ENCODE measurements around the gene ELFN1. TPM values are rescaled to one million over a fixed set of nuclear protein-coding genes. Genes with fewer than 3 reads are reported as not detected.
"Not testable (repeated sequence)": the region's sequence is repeated elsewhere in the genome, so short reads cannot be mapped to it uniquely, and the experiment has no call there.

ELFN1 gene
- total RNA-seq, 2 donors from 2014 or later: 0.06 to 0.19 TPM

- Mint-ChIP-seq H3K4me3 (no peak overlapping the region), H3K27ac (no peak overlapping the region), H3K9me3 (no peaks in the 10 kb centered on the region), H3K4me1 (no peaks in the 10 kb centered on the region), H3K27me3 (no peaks in the 10 kb centered on the region), H3K36me3 (ENCODE audit: low read depth) (no peaks in the 10 kb centered on the region)
- ATAC-seq (replicated peaks): no peak
These were observed 39.2 kb downstream of the ELFN1 start for GRCh38 chr7:1709281-1709680.

- Mint-ChIP-seq H3K27ac (no peak overlapping the region), H3K36me3 (ENCODE audit: low read depth) (no peaks in the 10 kb centered on the region), H3K27me3 (no peaks in the 10 kb centered on the region), H3K4me3 (no peak overlapping the region), H3K9me3 (no peaks in the 10 kb centered on the region), H3K4me1 (no peaks in the 10 kb centered on the region)
- no peak for ATAC-seq (replicated peaks)
These were observed 39.8 kb downstream of the ELFN1 start for GRCh38 chr7:1709900-1710299.

GRCh38 chr7:1710936-1711335 is 40.9 kb downstream of the ELFN1 start:
- Mint-ChIP-seq H3K27me3 (no peaks in the 10 kb centered on the region), H3K36me3 (ENCODE audit: low read depth) (no peaks in the 10 kb centered on the region), H3K27ac (no peak overlapping the region), H3K4me1 (no peaks in the 10 kb centered on the region), H3K9me3 (no peaks in the 10 kb centered on the region), H3K4me3 (no peak overlapping the region)
- ATAC-seq (replicated peaks): no peak

GRCh38 chr7:1712907-1713501 is 42.9 kb downstream of the ELFN1 start:
- no peaks in the 10 kb centered on the region for H3K4me1 Mint-ChIP-seq
- H3K27me3 Mint-ChIP-seq: peaks cover 3% of the 10 kb centered on the region
- no peaks in the 10 kb centered on the region for H3K36me3 Mint-ChIP-seq (ENCODE audit: low read depth)
- H3K27ac Mint-ChIP-seq: no peak overlapping the region
- H3K9me3 Mint-ChIP-seq: no peaks in the 10 kb centered on the region
- H3K4me3 Mint-ChIP-seq: no peak overlapping the region
- no peak for ATAC-seq (replicated peaks)

GRCh38 chr7:1713502-1714484 is 43.7 kb downstream of the ELFN1 start:
- ATAC-seq (replicated peaks): no peak
- Mint-ChIP-seq H3K4me1 (no peaks in the 10 kb centered on the region), H3K27ac (no peak overlapping the region), H3K9me3 (no peaks in the 10 kb centered on the region), H3K27me3 (peaks cover 3% of the 10 kb centered on the region), H3K36me3 (ENCODE audit: low read depth) (no peaks in the 10 kb centered on the region), H3K4me3 (no peak overlapping the region)

GRCh38 chr7:1714583-1715330 is 44.7 kb downstream of the ELFN1 start:
- no peaks in the 10 kb centered on the region for H3K9me3 Mint-ChIP-seq
- no peak overlapping the region for H3K27ac Mint-ChIP-seq
- peaks cover 3% of the 10 kb centered on the region for H3K27me3 Mint-ChIP-seq
- ATAC-seq (replicated peaks): no peak
- no peak overlapping the region for H3K4me3 Mint-ChIP-seq
- no peaks in the 10 kb centered on the region for H3K4me1 Mint-ChIP-seq
- no peaks in the 10 kb centered on the region for H3K36me3 Mint-ChIP-seq (ENCODE audit: low read depth)

- Mint-ChIP-seq H3K27me3 (peaks cover 3% of the 10 kb centered on the region), H3K27ac (no peak overlapping the region), H3K4me3 (no peak overlapping the region), H3K36me3 (ENCODE audit: low read depth) (no peaks in the 10 kb centered on the region), H3K9me3 (no peaks in the 10 kb centered on the region), H3K4me1 (no peaks in the 10 kb centered on the region)
- ATAC-seq (replicated peaks): no peak
These were observed 45.2 kb downstream of the ELFN1 start for GRCh38 chr7:1715331-1715625.

GRCh38 chr7:1715671-1716074 is 45.6 kb downstream of the ELFN1 start:
- H3K4me3 Mint-ChIP-seq: no peak overlapping the region
- no peak for ATAC-seq (replicated peaks)
- H3K27ac Mint-ChIP-seq: no peak overlapping the region
- no peaks in the 10 kb centered on the region for H3K36me3 Mint-ChIP-seq (ENCODE audit: low read depth)
- no peaks in the 10 kb centered on the region for H3K4me1 Mint-ChIP-seq
- peaks cover 3% of the 10 kb centered on the region for H3K27me3 Mint-ChIP-seq
- no peaks in the 10 kb centered on the region for H3K9me3 Mint-ChIP-seq

- Mint-ChIP-seq H3K27ac (no peak overlapping the region), H3K4me3 (no peak overlapping the region), H3K36me3 (ENCODE audit: low read depth) (no peaks in the 10 kb centered on the region), H3K4me1 (no peaks in the 10 kb centered on the region), H3K27me3 (peaks cover 3% of the 10 kb centered on the region), H3K9me3 (no peaks in the 10 kb centered on the region)
- ATAC-seq (replicated peaks): peak; percentile 43
These were observed 46.4 kb downstream of the ELFN1 start for GRCh38 chr7:1716263-1717094.

GRCh38 chr7:1717095-1717483 is 47.0 kb downstream of the ELFN1 start:
- Mint-ChIP-seq H3K36me3 (ENCODE audit: low read depth) (no peaks in the 10 kb centered on the region), H3K9me3 (no peaks in the 10 kb centered on the region), H3K27me3 (peaks cover 3% of the 10 kb centered on the region), H3K27ac (no peak overlapping the region), H3K4me1 (no peaks in the 10 kb centered on the region), H3K4me3 (no peak overlapping the region)
- no peak for ATAC-seq (replicated peaks)

GRCh38 chr7:1717903-1718676 is 48.0 kb downstream of the ELFN1 start:
- ATAC-seq (replicated peaks): no peak
- H3K27ac Mint-ChIP-seq: no peak overlapping the region
- H3K4me1 Mint-ChIP-seq: no peaks in the 10 kb centered on the region
- no peak overlapping the region for H3K4me3 Mint-ChIP-seq
- H3K36me3 Mint-ChIP-seq (ENCODE audit: low read depth): no peaks in the 10 kb centered on the region
- H3K9me3 Mint-ChIP-seq: no peaks in the 10 kb centered on the region
- peaks cover 3% of the 10 kb centered on the region for H3K27me3 Mint-ChIP-seq

GRCh38 chr7:1718850-1719249 is 48.8 kb downstream of the ELFN1 start:
- not testable (repeated sequence) for ATAC-seq (replicated peaks); H3K36me3 Mint-ChIP-seq (ENCODE audit: low read depth); H3K4me1 Mint-ChIP-seq; H3K27ac Mint-ChIP-seq; H3K9me3 Mint-ChIP-seq; H3K4me3 Mint-ChIP-seq; H3K27me3 Mint-ChIP-seq

GRCh38 chr7:1719256-1719655 is 49.2 kb downstream of the ELFN1 start:
- not testable (repeated sequence) for H3K9me3 Mint-ChIP-seq; H3K36me3 Mint-ChIP-seq (ENCODE audit: low read depth); H3K4me1 Mint-ChIP-seq; H3K27ac Mint-ChIP-seq; H3K27me3 Mint-ChIP-seq; ATAC-seq (replicated peaks); H3K4me3 Mint-ChIP-seq

GRCh38 chr7:1719913-1720312 is 49.8 kb downstream of the ELFN1 start:
- H3K36me3 Mint-ChIP-seq (ENCODE audit: low read depth): no peaks in the 10 kb centered on the region
- no peak for ATAC-seq (replicated peaks)
- H3K27ac Mint-ChIP-seq: no peak overlapping the region
- no peak overlapping the region for H3K4me3 Mint-ChIP-seq
- no peaks in the 10 kb centered on the region for H3K4me1 Mint-ChIP-seq
- peaks cover 3% of the 10 kb centered on the region for H3K27me3 Mint-ChIP-seq
- no peaks in the 10 kb centered on the region for H3K9me3 Mint-ChIP-seq

All from activated T-helper 17 cell treated with anti-CD3 and anti-CD28 coated beads, Interleukin-2, amount 50 U/mL, for 72 hours (primary cell).